Putamen (tissue), 1 donor: ENCODE data around the gene CORO7.
"Not testable (repeated sequence)": the region's sequence is repeated elsewhere in the genome, so short reads cannot be mapped to it uniquely, and the experiment has no call there.

Experiments used
- DNase-seq: peaks from one replicate; pipeline ENCODE4 v3.0.0-alpha.2; 2016; ENCODE audit warnings: low spot score

CORO7 gene

GRCh38 chr16:4352843-4353242 is 63.6 kb downstream of the CORO7 start:
- no peak for DNase-seq

- DNase-seq: no peak
These were observed 64.5 kb downstream of the CORO7 start for GRCh38 chr16:4351880-4352279.

- DNase-seq: peak; percentile 93
These were observed 65.4 kb downstream of the CORO7 start, which contains the start of gene PAM16 for GRCh38 chr16:4350787-4351659. Gene PAM16 (minus strand): TSS chr16:4351321. CDS start chr16:4351234, 87 bp downstream.

- DNase-seq: no peak
These were observed 66.0 kb downstream of the CORO7 start for GRCh38 chr16:4350365-4350786.

- DNase-seq: no peak
These were observed 67.1 kb downstream of the CORO7 start for GRCh38 chr16:4349332-4349731.

GRCh38 chr16:4347765-4348509 is 68.5 kb downstream of the CORO7 start:
- DNase-seq: no peak

GRCh38 chr16:4347010-4347409 is 69.4 kb downstream of the CORO7 start:
- DNase-seq: no peak

GRCh38 chr16:4345836-4346781 is 70.3 kb downstream of the CORO7 start:
- no peak for DNase-seq

GRCh38 chr16:4344983-4345835 is 71.2 kb downstream of the CORO7 start:
- DNase-seq: peak; percentile 80

GRCh38 chr16:4344300-4344982 is 72.0 kb downstream of the CORO7 start:
- DNase-seq: not testable (repeated sequence)

- DNase-seq: no peak
These were observed 73.3 kb downstream of the CORO7 start for GRCh38 chr16:4342866-4343744.

- no peak for DNase-seq
These were observed 75.1 kb downstream of the CORO7 start for GRCh38 chr16:4341250-4341649.

GRCh38 chr16:4340443-4340842 is 76.0 kb downstream of the CORO7 start:
- DNase-seq: no peak

GRCh38 chr16:4339909-4340308 is 76.5 kb downstream of the CORO7 start:
- DNase-seq: no peak

GRCh38 chr16:4339455-4339854 is 76.9 kb downstream of the CORO7 start:
- no peak for DNase-seq

GRCh38 chr16:4338712-4339299 is 77.6 kb downstream of the CORO7 start:
- DNase-seq: no peak

- DNase-seq: no peak
These were observed 78.2 kb downstream of the CORO7 start for GRCh38 chr16:4338125-4338582.

- DNase-seq: no peak
These were observed 78.8 kb downstream of the CORO7 start for GRCh38 chr16:4337540-4338088.
